RKO (cell line): Measurements from ENCODE around the gene MAST4.

ENCODE experiments used
- DNase-seq: peaks from one replicate; pipeline ENCODE4 v3.0.0-alpha.2; 2016; ENCODE audit warnings: low spot score

MAST4 gene

DNA sequence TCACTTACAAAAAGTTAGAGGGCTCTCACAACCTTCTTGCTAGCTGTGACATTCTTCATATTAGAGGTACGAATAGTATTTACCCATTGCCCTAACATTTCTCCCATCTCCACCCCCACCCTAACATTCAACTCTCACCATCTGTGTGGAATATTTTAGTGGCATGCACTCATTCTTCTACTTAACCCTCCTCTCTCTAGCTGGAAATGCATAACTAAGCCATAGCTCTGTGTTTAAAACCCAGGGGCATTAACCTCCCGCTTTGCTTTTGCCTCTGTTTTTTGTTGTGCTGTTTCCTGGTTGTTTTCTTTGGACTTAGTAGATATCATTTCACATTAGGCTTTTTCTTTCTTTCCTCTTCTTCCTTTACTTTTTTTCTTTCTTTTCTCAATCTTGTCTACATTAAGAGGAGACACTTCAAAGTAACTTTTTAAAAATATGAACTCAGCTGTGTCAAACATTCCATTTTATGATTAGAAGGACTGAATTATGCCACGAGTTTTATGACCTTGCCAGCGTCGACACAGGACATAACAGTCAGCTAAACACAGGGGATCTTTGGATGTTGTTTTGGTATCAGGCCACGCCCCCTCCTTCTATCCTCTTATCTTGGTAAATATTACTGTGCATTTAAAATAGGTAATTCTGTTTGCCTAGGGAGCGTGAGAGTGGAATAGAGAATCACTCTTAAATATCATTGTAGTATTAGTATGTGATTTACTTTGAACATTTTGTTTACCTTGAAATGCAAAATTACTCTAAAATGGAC is 364.4 kb downstream of the MAST4 start:
- DNase-seq, result no peak

GRCh38 chr5:66963559-66963971 is 367.4 kb downstream of the MAST4 start:
- no peak for DNase-seq

GRCh38 chr5:66966439-66966838 is 370.2 kb downstream of the MAST4 start:
- DNase-seq, result no peak

DNA sequence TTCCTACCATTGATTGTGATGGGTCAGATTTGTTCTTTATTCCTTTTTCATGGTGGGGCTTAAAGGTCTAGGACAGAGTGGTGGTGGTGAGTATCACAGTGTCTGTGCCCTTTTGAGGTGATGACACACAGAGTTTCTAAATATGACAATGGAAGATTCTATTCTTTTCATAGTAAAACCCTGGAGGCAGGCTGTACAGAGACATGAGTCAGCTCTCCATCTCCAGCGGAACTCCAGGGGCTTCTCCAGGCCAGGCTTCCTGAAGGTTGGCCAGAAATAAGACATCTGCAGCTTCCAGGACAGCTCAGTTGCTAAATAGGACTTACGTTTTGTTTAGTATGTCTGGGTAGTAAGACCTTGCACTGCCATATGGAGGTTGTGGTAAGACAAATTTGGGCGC is 370.9 kb downstream of the MAST4 start:
- DNase-seq, result no peak

- no peak for DNase-seq
Measured at GRCh38 chr5:66967826-66968262, 371.7 kb downstream of the MAST4 start.

DNA sequence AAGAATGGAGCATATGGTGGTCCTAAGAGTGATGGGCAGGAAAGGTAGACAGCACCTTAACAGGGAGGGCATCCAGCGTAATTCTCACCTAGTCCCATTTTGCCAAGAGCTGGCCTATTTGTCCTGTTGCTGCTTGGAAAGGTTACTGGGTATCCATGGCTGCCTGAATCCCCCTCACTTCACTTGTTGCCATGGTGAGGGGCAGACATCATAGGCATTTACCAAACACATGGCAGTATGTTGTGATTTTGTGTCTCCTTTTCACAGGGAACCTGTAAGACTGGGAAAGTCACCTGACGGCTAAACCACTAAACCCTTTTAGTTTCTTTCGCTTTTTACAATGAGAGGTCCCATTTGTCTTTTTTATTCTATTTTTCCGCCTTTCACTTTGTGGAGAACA is 373.3 kb downstream of the MAST4 start:
- DNase-seq, result no peak

DNA sequence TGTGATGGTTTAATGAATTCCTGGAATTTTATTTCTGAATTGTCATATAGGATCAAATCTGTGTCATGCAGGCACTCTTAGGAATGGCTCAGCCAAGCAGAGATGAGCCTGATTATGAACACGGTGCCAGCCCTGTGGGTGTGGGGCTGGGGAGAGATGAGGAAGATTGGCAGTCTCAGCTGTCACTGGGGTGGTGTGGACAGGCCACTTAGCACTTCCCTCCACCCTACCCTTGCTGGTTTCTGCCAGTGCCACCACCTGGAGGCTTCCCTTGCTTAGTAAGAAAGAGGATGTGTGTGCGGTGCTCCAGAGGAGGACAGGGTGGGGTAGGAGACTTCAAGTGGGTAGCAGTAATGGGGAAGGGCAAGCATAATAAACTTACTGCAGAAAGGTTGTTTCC is 373.8 kb downstream of the MAST4 start:
- no peak for DNase-seq

DNA sequence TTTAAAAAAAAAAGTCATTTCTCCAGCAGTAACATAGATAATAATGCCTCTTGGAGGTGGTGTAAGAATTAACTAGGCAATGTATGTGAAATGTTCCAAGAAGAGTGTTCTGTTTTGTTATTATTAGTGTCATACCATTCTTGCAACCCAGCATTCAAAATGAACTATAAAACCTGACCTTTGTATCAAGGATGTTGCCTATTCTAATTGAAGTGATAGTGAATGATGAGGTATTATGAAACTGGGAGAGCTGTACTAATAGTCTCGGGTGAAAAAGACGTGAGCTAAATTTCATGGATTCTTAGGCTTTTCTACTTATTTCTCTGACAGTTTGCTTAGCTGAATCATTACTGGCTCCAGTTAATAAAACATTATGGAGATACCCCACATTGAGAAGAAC is 375.8 kb downstream of the MAST4 start:
- DNase-seq, result no peak

DNA sequence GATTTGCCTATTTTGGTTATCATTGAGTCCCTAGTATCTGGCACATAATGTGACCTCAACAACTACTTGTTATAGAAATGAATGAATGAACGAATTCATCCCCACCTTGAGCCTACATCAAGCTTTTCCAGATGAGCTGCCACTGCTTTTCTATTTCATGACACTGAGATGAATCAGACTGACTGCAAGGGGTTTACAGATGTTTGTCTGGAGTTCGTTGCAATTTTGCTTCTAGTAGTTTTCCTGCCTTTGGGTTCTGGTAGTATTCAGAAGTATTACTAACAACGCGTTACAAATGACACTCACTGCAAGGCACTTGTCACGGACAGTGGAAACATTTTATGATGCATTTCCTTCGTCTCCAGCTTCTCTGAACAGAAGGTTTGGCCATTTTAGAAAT is 378.1 kb downstream of the MAST4 start:
- DNase-seq, result no peak

DNA sequence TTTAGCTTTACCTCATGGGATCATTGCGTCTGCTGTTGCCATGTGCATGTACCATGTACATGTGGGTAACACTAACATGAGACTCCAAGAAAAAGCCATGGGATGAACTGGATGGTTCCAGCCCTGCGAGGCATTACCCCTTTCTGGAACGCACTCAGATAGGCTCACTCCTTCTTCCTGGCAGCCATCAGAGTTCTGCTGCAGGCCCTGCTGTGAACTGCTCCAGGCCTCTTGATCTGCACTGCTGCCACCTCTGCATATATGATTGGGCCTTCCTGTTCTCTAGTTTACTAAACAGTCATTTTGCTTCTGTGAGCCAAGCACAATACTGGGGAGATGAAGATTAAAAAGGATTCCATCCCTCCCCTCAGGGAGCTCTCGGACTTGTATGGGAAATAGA is 379.9 kb downstream of the MAST4 start:
- DNase-seq, result no peak

GRCh38 chr5:66979738-66980137 is 383.5 kb downstream of the MAST4 start:
- DNase-seq, result no peak

GRCh38 chr5:66981266-66982055 is 385.3 kb downstream of the MAST4 start:
- no peak for DNase-seq

- no peak for DNase-seq
Measured at GRCh38 chr5:66982056-66982387, 385.8 kb downstream of the MAST4 start.

DNA sequence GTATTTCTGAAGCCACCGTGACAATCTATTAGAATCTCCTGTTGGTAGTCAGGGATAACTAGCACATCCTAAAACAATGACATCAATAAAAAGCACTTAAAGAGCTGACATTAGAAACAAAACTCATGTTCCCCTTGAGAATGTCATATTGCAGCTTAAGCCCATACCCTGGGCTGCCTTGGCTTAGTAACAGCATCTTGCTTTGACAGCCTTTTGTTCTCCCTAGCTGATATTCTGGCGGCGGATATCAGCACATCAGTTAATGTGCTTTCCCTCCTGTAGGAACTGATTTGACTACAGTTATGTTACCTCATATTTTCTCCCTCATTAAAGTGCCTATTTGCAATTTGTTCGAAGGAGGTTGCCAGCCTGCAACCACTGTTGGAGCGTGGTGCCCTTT is 386.3 kb downstream of the MAST4 start:
- DNase-seq, result no peak

DNA sequence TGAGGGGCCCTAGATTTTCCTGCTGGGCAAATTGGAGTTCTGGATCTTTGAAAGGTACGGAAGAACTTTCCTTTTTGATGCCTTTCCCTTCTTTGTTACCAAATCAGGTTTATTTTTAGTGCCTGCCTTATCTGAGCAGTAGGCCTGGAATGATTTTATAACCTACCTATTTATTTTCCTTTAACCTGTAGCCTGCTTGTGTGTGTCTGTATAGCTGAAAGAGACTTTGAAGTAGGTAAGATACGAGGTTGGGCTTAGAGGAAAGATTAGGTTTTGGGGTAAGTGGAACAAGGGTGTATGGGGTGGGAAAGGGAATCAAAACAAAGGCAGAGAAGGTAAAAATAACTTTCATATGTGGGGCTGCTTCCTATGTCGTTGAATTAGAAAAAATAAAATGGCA is 389.2 kb downstream of the MAST4 start:
- DNase-seq, result no peak

GRCh38 chr5:66986009-66986408 is 389.8 kb downstream of the MAST4 start:
- no peak for DNase-seq

- DNase-seq, result no peak
Measured at GRCh38 chr5:66986534-66986933, 390.3 kb downstream of the MAST4 start.

GRCh38 chr5:66987126-66987525 is 390.9 kb downstream of the MAST4 start:
- DNase-seq, result peak; percentile 14

DNA sequence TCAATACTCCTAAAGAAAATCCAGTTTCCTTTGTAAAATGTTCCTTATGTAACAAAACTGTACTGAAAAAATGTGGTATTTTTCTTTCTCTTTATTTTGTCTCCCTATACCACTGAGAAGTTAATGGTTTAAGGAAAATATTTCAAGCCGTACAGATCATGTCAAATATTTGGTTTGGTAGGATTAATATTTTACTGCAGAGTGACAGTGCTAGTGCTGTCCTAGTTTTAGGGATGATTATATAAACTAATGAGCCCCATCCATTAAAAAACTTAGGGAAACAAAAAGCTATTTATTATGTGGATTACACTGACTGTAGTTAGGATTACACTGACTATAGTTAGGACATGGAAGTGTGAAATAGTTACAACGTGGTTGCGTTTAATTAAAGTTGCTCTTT is 391.3 kb downstream of the MAST4 start:
- DNase-seq, result no peak

- DNase-seq, result peak; percentile 75
Measured at GRCh38 chr5:66987949-66988838, 392.0 kb downstream of the MAST4 start.

- DNase-seq, result no peak
Measured at GRCh38 chr5:66989286-66989685, 393.1 kb downstream of the MAST4 start.

DNA sequence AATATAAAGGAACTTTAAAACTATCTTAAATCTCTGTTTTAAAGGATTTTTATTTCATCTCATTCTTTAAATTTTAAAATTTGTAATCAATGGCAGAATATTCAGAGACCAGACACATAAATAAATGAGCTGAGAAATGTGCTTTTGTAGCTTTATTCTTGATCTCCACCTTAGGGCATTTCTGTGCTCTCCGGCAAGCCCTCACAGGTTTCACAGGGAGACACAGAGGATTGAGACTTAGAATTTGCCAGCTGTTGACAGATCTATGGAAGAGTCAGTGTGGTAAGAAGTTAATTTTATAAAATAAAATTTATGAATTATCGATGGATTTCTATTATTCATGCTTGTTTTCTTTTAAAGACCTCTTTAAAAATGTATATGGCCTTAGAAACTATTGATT is 393.6 kb downstream of the MAST4 start:
- DNase-seq, result no peak

- no peak for DNase-seq
Measured at GRCh38 chr5:66991746-66992145, 395.6 kb downstream of the MAST4 start.
